GM18498 (cell line): ENCODE results near the gene IL31RA.
"Not testable (repeated sequence)": the region's sequence is repeated elsewhere in the genome, so short reads cannot be mapped to it uniquely, and the experiment has no call there.

Source experiments
- ATAC-seq: cut with Tn5 transposase; IDR thresholded peaks from one replicate; pipeline ENCODE4 v1.9.1; 2021; ENCODE audit warnings: mild to moderate bottlenecking, moderate library complexity; ENCODE audit not compliant: unreplicated experiment

The IL31RA gene

GRCh38 chr5:55923865-55924500 is 72.8 kb downstream of the IL31RA start:
- ATAC-seq, result no peak

- ATAC-seq, result no peak
These were observed 73.6 kb downstream of the IL31RA start for GRCh38 chr5:55924744-55925143.

- ATAC-seq, result no peak
These were observed 74.0 kb downstream of the IL31RA start for GRCh38 chr5:55925181-55925580.

- no peak for ATAC-seq
These were observed 74.6 kb downstream of the IL31RA start for GRCh38 chr5:55925712-55926111.

GRCh38 chr5:55926476-55926875 is 75.3 kb downstream of the IL31RA start:
- no peak for ATAC-seq

- no peak for ATAC-seq
These were observed 76.9 kb downstream of the IL31RA start for GRCh38 chr5:55927861-55928655.

GRCh38 chr5:55929020-55929799 is 78.1 kb downstream of the IL31RA start:
- ATAC-seq, result no peak

- no peak for ATAC-seq
These were observed 81.5 kb downstream of the IL31RA start for GRCh38 chr5:55932700-55933099.

GRCh38 chr5:55933377-55934114 is 82.4 kb downstream of the IL31RA start:
- no peak for ATAC-seq

GRCh38 chr5:55934115-55934613 is 83.0 kb downstream of the IL31RA start:
- ATAC-seq, result no peak

- no peak for ATAC-seq
These were observed 83.6 kb downstream of the IL31RA start for GRCh38 chr5:55934720-55935119.

GRCh38 chr5:55935371-55935770 is 84.2 kb downstream of the IL31RA start:
- no peak for ATAC-seq

GRCh38 chr5:55936100-55936693 is 85.0 kb downstream of the IL31RA start:
- ATAC-seq, result peak; percentile 70

GRCh38 chr5:55937598-55937997 is 86.4 kb downstream of the IL31RA start:
- ATAC-seq, result not testable (repeated sequence)

GRCh38 chr5:55941154-55941553 is 90.0 kb downstream of the IL31RA start:
- not testable (repeated sequence) for ATAC-seq

GRCh38 chr5:55959208-55959607 is 108.1 kb downstream of the IL31RA start:
- no peak for ATAC-seq

- no peak for ATAC-seq
These were observed 109.6 kb downstream of the IL31RA start for GRCh38 chr5:55960779-55961178.

- ATAC-seq, result no peak
These were observed 114.4 kb downstream of the IL31RA start for GRCh38 chr5:55965525-55965924.

- no peak for ATAC-seq
These were observed 115.1 kb downstream of the IL31RA start for GRCh38 chr5:55966284-55966683.

- ATAC-seq, result no peak
These were observed 118.8 kb downstream of the IL31RA start for GRCh38 chr5:55969956-55970355.
